Ishikawa (cell line): ENCODE data around the gene PRPF40A.

Experiments
- CEBPB ChIP-seq: IDR thresholded peaks from 2 replicates; pipeline ENCODE4 v1.6.1; 2012
- CREB1 ChIP-seq: IDR thresholded peaks from 2 replicates; pipeline ENCODE4 v1.6.1; 2012; ENCODE audit warnings: low read depth
- EGR1 ChIP-seq: IDR thresholded peaks from 2 replicates; pipeline ENCODE4 v1.6.1; 2012
- EP300 ChIP-seq: IDR thresholded peaks from 2 replicates; pipeline ENCODE4 v1.6.1; 2012; ENCODE audit warnings: borderline replicate concordance
- FOXM1 ChIP-seq: IDR thresholded peaks from 2 replicates; pipeline ENCODE4 v1.6.1; 2012; ENCODE audit warnings: low read depth, borderline replicate concordance
- RAD21 ChIP-seq: IDR thresholded peaks from 2 replicates; pipeline ENCODE4 v1.6.1; 2012; ENCODE audit warnings: low read depth
- TAF1 ChIP-seq: IDR thresholded peaks from 2 replicates; pipeline ENCODE4 v1.6.1; 2012; ENCODE audit warnings: low read depth, mild to moderate bottlenecking
- TEAD4 ChIP-seq: IDR thresholded peaks from 2 replicates; pipeline ENCODE4 v1.6.1; 2012
- YY1 ChIP-seq: IDR thresholded peaks from 2 replicates; pipeline ENCODE4 v1.6.1; 2012; ENCODE audit warnings: low read depth
- ZBTB7A ChIP-seq: IDR thresholded peaks from 2 replicates; pipeline ENCODE4 v1.6.1; 2012; ENCODE audit warnings: low read depth
- TF ChIP-seq, protein P1 (sequence below): IDR thresholded peaks from 2 replicates; pipeline ENCODE4 v1.6.1; 2012
- TF ChIP-seq, protein P2 (sequence below): IDR thresholded peaks from 2 replicates; pipeline ENCODE4 v1.6.1; 2012
- TF ChIP-seq, protein P3 (sequence below): IDR thresholded peaks from 2 replicates; pipeline ENCODE4 v1.6.1; 2012; ENCODE audit warnings: low read depth, mild to moderate bottlenecking

DNA sequence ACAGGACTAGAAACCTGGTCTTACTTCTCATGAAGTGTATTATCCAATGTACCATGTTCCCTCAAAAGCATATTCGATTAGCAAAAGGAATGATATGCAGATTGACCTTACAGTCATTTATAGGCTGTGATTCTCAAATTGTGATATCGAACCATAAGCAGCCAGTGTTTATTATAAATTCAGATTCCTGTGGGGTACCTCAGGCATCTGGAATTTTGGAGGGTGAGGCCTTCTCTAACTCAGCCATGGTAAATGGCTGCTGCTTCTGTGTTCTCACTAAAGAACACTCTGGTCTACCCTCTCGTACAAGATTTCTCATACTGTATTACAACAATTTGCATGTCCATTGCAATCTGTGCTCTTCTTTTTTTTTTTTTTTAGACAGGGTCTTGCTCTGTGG, 84.5 kb downstream of the PRPF40A start:
- TF ChIP-seq ZBTB7A (no peak), RAD21 (no peak), EGR1 (no peak), TAF1 (no peak), TEAD4 (no peak), EP300 (no peak), CREB1 (no peak), CEBPB (no peak), FOXM1 (no peak), YY1 (no peak)
- TF ChIP-seq, protein P1, sequence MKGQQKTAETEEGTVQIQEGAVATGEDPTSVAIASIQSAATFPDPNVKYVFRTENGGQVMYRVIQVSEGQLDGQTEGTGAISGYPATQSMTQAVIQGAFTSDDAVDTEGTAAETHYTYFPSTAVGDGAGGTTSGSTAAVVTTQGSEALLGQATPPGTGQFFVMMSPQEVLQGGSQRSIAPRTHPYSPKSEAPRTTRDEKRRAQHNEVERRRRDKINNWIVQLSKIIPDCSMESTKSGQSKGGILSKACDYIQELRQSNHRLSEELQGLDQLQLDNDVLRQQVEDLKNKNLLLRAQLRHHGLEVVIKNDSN: no peak
- TF ChIP-seq, protein P2, sequence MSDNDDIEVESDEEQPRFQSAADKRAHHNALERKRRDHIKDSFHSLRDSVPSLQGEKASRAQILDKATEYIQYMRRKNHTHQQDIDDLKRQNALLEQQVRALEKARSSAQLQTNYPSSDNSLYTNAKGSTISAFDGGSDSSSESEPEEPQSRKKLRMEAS: no peak
- TF ChIP-seq, protein P3, sequence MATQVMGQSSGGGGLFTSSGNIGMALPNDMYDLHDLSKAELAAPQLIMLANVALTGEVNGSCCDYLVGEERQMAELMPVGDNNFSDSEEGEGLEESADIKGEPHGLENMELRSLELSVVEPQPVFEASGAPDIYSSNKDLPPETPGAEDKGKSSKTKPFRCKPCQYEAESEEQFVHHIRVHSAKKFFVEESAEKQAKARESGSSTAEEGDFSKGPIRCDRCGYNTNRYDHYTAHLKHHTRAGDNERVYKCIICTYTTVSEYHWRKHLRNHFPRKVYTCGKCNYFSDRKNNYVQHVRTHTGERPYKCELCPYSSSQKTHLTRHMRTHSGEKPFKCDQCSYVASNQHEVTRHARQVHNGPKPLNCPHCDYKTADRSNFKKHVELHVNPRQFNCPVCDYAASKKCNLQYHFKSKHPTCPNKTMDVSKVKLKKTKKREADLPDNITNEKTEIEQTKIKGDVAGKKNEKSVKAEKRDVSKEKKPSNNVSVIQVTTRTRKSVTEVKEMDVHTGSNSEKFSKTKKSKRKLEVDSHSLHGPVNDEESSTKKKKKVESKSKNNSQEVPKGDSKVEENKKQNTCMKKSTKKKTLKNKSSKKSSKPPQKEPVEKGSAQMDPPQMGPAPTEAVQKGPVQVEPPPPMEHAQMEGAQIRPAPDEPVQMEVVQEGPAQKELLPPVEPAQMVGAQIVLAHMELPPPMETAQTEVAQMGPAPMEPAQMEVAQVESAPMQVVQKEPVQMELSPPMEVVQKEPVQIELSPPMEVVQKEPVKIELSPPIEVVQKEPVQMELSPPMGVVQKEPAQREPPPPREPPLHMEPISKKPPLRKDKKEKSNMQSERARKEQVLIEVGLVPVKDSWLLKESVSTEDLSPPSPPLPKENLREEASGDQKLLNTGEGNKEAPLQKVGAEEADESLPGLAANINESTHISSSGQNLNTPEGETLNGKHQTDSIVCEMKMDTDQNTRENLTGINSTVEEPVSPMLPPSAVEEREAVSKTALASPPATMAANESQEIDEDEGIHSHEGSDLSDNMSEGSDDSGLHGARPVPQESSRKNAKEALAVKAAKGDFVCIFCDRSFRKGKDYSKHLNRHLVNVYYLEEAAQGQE: no peak
